ENCODE data around the gene DIDO1. TPM values are rescaled to one million over a fixed set of nuclear protein-coding genes. Genes with fewer than 3 reads are reported as not detected.

DIDO1 gene
- total RNA-seq, 2 experiments from 2014 or later = 51.9 to 54.3 TPM

DNA sequence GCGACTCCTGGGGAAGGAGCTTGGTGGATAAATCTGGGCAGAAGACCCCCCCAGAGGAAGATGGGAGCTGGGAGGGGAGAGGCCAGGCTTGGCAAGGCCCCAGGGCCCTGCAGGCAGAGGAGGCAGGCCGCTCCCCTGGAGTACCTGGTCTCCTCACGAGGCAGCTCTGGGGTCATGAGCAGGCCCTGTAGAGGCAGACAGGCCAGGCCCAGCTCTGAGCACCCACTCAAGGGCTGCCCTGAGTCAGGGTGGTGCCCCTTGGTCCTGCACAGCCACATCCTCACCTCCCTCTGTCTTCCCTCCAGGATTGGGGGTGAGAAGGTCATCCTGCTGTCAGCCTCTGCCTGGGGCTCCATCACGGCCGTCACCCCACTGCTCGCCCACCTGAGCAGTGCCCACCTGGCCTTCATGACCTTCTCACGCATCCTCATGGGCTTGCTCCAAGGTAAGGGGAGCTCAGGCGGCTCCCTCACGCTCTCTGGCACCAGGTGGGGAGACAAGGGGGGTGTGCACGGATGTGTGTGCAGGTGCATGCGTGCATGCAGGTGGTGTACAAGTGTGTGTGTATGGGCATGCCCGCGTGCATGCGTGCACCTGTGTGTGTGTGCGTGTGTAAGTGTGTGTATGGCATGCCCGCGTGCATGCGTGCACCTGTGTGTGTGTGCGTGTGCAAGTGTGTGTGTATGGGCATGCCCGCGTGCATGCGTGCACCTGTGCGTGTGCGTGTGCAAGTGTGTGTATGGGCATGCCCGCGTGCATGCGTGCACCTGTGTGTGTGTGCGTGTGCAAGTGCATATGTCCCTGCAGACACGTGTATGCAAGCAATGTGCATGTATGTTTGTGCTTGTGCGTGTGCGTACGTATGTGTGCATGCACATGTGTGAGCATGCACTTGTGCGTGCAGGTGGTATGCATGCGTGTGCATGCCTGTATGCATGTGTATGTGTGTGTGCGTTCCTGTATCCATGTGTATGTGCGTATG, 31.1 kb upstream of the DIDO1 start:
- Histone ChIP-seq H3K27me3 (ENCODE audit: control insufficient read depth in 1 of 2, insufficient read depth in 2 of 2, low read length in 2 of 2) (no peaks in the 10 kb centered on the region), H3K4me1 (ENCODE audit: insufficient read depth, low read length) (peaks cover 40% of the 10 kb centered on the region), H3K36me3 (ENCODE audit: insufficient read depth, low read length) (no peaks in the 10 kb centered on the region), H3K4me3 (ENCODE audit: low read length) (no peak overlapping the region), H3K9me3 (ENCODE audit: control insufficient read depth in 1 of 2, insufficient read depth in 1 of 2, low read length in 2 of 2) (peaks cover 0 to 9% of the 10 kb centered on the region in 2 experiments), H3K27ac (ENCODE audit: low read depth in 1 of 2, low read length in 2 of 2) (no peak overlapping the region)
- ChIA-PET POLR2A (interaction anchor here (0.7 kb wide), 1 partner anchor 54 kb away, joined by 3 read pairs; no protein-coding TSS in a partner anchor), CTCF (no interaction called here)
- Mint-ChIP-seq H3K9me3 (no peaks in the 10 kb centered on the region), H3K27ac (peak overlapping the region; percentile 27), H3K36me3 (ENCODE audit: low read depth) (no peaks in the 10 kb centered on the region), H3K4me3 (no peak overlapping the region), H3K27me3 (no peaks in the 10 kb centered on the region), H3K4me1 (ENCODE audit: low read depth) (peaks cover 17% of the 10 kb centered on the region)
- ATAC-seq (ENCODE audit: poor library complexity) (no peak), DNase-seq (no peak)
- TF ChIP-seq, protein P1, sequence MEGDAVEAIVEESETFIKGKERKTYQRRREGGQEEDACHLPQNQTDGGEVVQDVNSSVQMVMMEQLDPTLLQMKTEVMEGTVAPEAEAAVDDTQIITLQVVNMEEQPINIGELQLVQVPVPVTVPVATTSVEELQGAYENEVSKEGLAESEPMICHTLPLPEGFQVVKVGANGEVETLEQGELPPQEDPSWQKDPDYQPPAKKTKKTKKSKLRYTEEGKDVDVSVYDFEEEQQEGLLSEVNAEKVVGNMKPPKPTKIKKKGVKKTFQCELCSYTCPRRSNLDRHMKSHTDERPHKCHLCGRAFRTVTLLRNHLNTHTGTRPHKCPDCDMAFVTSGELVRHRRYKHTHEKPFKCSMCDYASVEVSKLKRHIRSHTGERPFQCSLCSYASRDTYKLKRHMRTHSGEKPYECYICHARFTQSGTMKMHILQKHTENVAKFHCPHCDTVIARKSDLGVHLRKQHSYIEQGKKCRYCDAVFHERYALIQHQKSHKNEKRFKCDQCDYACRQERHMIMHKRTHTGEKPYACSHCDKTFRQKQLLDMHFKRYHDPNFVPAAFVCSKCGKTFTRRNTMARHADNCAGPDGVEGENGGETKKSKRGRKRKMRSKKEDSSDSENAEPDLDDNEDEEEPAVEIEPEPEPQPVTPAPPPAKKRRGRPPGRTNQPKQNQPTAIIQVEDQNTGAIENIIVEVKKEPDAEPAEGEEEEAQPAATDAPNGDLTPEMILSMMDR (IDR thresholded peaks at IDR 0.05) = no peak
- intact Hi-C loops (cut with DNase I, micrococcal nuclease) = loop anchor here in 1 of 2 experiments (10.0 kb wide), 1 partner anchor 47 kb away; the partner anchor contains the start of gene BHLHE23

DNA sequence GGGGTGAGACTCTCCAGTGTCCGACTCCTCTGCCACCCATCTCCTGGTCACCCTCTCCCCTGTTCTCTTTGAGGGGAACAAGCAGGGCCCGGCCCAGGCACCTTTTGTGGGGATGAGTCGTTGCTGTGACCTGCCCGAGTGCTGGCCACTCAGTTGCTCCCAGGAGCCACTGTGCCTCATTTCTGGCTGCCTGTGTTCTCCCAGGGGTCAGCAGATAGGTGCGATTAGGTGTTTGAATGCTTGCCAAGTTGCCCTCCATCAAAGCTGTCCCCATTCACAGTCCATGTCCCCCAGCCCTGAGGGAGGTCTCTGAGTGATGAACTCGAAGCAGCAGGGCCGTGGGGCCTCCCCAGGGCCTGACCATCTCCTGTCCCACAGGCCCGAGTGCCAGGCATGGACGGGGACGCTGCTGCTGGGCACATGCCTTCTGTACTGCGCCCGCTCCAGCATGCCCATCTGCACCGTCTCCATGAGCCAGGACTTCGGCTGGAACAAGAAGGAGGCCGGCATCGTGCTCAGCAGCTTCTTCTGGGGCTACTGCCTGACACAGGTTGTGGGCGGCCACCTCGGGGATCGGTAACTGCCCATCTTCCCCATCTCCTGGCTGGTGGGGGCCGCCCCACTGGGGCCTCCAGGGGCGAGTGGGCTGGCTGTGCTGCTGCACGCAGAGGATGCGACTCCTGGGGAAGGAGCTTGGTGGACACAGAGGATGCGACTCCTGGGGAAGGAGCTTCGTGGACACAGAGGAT, 30.3 kb upstream of the DIDO1 start:
- intact Hi-C loops (cut with DNase I, micrococcal nuclease) = loop anchor here in 1 of 2 experiments (10.0 kb wide), 1 partner anchor 48 kb away; the partner anchor contains the start of gene BHLHE23

More for the DNA sequence above, 30.3 kb upstream of the DIDO1 start:
- peak overlapping the region; percentile 30 for H3K27ac Mint-ChIP-seq
- ATAC-seq (ENCODE audit: poor library complexity) (no peak), DNase-seq (no peak)
- no peak overlapping the region for H3K27ac ChIP-seq (ENCODE audit: low read depth in 1 of 2, low read length in 2 of 2)
- H3K9me3 ChIP-seq (ENCODE audit: control insufficient read depth in 1 of 2, insufficient read depth in 1 of 2, low read length in 2 of 2) = peaks cover 0 to 9% of the 10 kb centered on the region in 2 experiments
- CTCF ChIA-PET = no interaction called here
- no peaks in the 10 kb centered on the region for H3K36me3 ChIP-seq (ENCODE audit: insufficient read depth, low read length)
- H3K27me3 ChIP-seq (ENCODE audit: control insufficient read depth in 1 of 2, insufficient read depth in 2 of 2, low read length in 2 of 2) = no peaks in the 10 kb centered on the region
- H3K4me3 Mint-ChIP-seq = no peak overlapping the region
- no peaks in the 10 kb centered on the region for H3K27me3 Mint-ChIP-seq
- H3K4me1 ChIP-seq (ENCODE audit: insufficient read depth, low read length) = peaks cover 48% of the 10 kb centered on the region
- TF ChIP-seq, protein P1 (IDR thresholded peaks at IDR 0.05) = no peak
- POLR2A ChIA-PET = interaction anchor here (0.7 kb wide), 1 partner anchor 55 kb away, joined by 3 read pairs; no protein-coding TSS in a partner anchor
- H3K9me3 Mint-ChIP-seq = no peaks in the 10 kb centered on the region
- peaks cover 22% of the 10 kb centered on the region for H3K4me1 Mint-ChIP-seq (ENCODE audit: low read depth)
- no peaks in the 10 kb centered on the region for H3K36me3 Mint-ChIP-seq (ENCODE audit: low read depth)
- no peak overlapping the region for H3K4me3 ChIP-seq (ENCODE audit: low read length)
